PC-3 (cell line): ENCODE data around the gene TBC1D5.

Experiments used
- EZH2phosphoT487 ChIP-seq: fragments of 300-600 bp; sonication (generic); IDR thresholded peaks from 2 replicates; pipeline ENCODE4 v1.6.1; 2018; ENCODE audit warnings: mild to moderate bottlenecking, antibody characterized with exemption, low read length, borderline replicate concordance
- TF ChIP-seq, protein P1 (sequence below): fragments of 300-600 bp; sonication (generic); conservative IDR thresholded peaks from 2 replicates; pipeline ENCODE4 v1.5.1; 2017; ENCODE audit warnings: antibody characterized with exemption, low read depth, mild to moderate bottlenecking, low read length

DNA sequence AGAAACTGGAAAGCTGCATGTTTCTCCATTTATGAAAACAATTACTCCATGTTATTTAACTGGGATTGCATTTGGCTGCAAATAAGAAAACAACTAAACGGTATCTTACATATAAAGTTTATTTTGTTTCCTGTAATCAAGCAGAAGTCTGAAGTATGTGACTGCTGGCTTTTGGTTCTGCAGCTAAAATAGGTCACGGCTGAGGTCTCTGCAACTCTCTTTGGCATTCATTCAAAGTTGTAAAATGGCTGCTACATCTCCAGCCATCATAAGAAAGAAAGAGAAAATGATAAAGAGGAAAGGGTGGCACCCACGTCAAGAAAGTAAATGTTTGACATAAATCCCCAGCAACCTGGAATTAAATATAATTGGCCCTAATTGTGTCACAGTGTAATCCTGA lies 406.1 kb downstream of the TBC1D5 start:
- TF ChIP-seq EZH2phosphoT487 = no peak
- TF ChIP-seq, protein P1, sequence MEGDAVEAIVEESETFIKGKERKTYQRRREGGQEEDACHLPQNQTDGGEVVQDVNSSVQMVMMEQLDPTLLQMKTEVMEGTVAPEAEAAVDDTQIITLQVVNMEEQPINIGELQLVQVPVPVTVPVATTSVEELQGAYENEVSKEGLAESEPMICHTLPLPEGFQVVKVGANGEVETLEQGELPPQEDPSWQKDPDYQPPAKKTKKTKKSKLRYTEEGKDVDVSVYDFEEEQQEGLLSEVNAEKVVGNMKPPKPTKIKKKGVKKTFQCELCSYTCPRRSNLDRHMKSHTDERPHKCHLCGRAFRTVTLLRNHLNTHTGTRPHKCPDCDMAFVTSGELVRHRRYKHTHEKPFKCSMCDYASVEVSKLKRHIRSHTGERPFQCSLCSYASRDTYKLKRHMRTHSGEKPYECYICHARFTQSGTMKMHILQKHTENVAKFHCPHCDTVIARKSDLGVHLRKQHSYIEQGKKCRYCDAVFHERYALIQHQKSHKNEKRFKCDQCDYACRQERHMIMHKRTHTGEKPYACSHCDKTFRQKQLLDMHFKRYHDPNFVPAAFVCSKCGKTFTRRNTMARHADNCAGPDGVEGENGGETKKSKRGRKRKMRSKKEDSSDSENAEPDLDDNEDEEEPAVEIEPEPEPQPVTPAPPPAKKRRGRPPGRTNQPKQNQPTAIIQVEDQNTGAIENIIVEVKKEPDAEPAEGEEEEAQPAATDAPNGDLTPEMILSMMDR = no peak
